ENCODE results near the gene CEBPZOS.

Gene CEBPZOS

GRCh38 chr2:37232131-37232933, 36.0 kb downstream of the CEBPZOS start:
- Histone ChIP-seq H3K4ac (ENCODE audit: low read depth, low read length) (peak overlapping the region; percentile 80), H3K4me2 (ENCODE audit: low read length) (peak overlapping the region; percentile 84), H2AFZ (ENCODE audit: insufficient read depth, low read length, poor library complexity) (peak overlapping the region; percentile 84), H2AK5ac (ENCODE audit: low read length) (peak overlapping the region; percentile 57), H3K4me3 (ENCODE audit: low read depth, low read length) (peak overlapping the region; percentile 98), H3K9me3 (ENCODE audit: insufficient read depth, low read depth, low read length) (no peaks in the 10 kb centered on the region), H3K9ac (ENCODE audit: low read length) (peak overlapping the region; percentile 97), H3K4me1 (ENCODE audit: control insufficient read depth in 1 of 2, insufficient read depth in 2 of 2, low read length in 2 of 2) (peaks cover 7 to 8% of the 10 kb centered on the region in 2 experiments), H4K91ac (ENCODE audit: low read depth, low read length) (peak overlapping the region; percentile 70), H3K79me1 (ENCODE audit: low read length) (peaks cover 8% of the 10 kb centered on the region), H3K27ac (ENCODE audit: low read depth, low read length) (no peak overlapping the region), H3K18ac (ENCODE audit: low read length) (no peak overlapping the region), H4K12ac (ENCODE audit: low read depth, low read length) (peak overlapping the region; percentile 89), H3K27me3 (ENCODE audit: insufficient read depth, low read length) (no peaks in the 10 kb centered on the region), H2BK120ac (ENCODE audit: insufficient read depth, low read length, poor library complexity) (no peak overlapping the region), H3K79me2 (ENCODE audit: control insufficient read depth, insufficient read depth, low read length, poor library complexity) (peaks cover 24% of the 10 kb centered on the region), H3K36me3 (ENCODE audit: control insufficient read depth in 1 of 2, insufficient read depth in 2 of 2, low read length in 2 of 2) (peaks cover 0 to 13% of the 10 kb centered on the region in 2 experiments), H2BK5ac (ENCODE audit: low read depth, low read length, poor library complexity) (peak overlapping the region; percentile 83), H3K23ac (ENCODE audit: low read length) (no peak overlapping the region), H3K14ac (ENCODE audit: low read length) (peak overlapping the region; percentile 86), H4K8ac (ENCODE audit: low read depth, low read length) (peak overlapping the region; percentile 95), H2BK12ac (ENCODE audit: low read length) (no peak overlapping the region)
- peak; percentile 39 to 53 for DNase-seq
- no CpG with 5 or more reads among the region's 18 CpGs for WGBS (ENCODE audit: extremely low coverage, insufficient coverage, insufficient read length)

- H3K79me2 ChIP-seq (ENCODE audit: control insufficient read depth, insufficient read depth, low read length, poor library complexity): no peaks in the 10 kb centered on the region
- peaks cover 8 to 20% of the 10 kb centered on the region in 2 experiments for H3K36me3 ChIP-seq (ENCODE audit: control insufficient read depth in 1 of 2, insufficient read depth in 2 of 2, low read length in 2 of 2)
- no peak overlapping the region for H2BK5ac ChIP-seq (ENCODE audit: low read depth, low read length, poor library complexity)
- no peaks in the 10 kb centered on the region for H3K9me3 ChIP-seq (ENCODE audit: insufficient read depth, low read depth, low read length)
- no peak overlapping the region for H2AK5ac ChIP-seq (ENCODE audit: low read length)
- no peaks in the 10 kb centered on the region for H3K79me1 ChIP-seq (ENCODE audit: low read length)
- no peak overlapping the region for H3K14ac ChIP-seq (ENCODE audit: low read length)
- H2AFZ ChIP-seq (ENCODE audit: insufficient read depth, low read length, poor library complexity): no peak overlapping the region
- H3K4ac ChIP-seq (ENCODE audit: low read depth, low read length): no peak overlapping the region
- H4K8ac ChIP-seq (ENCODE audit: low read depth, low read length): no peak overlapping the region
- H4K12ac ChIP-seq (ENCODE audit: low read depth, low read length): no peak overlapping the region
- DNase-seq: no peak
- H2BK120ac ChIP-seq (ENCODE audit: insufficient read depth, low read length, poor library complexity): no peak overlapping the region
- WGBS (ENCODE audit: extremely low coverage, insufficient coverage, insufficient read length): no CpG with 5 or more reads among the region's 4 CpGs
- no peak overlapping the region for H4K91ac ChIP-seq (ENCODE audit: low read depth, low read length)
- H3K9ac ChIP-seq (ENCODE audit: low read length): no peak overlapping the region
- no peak overlapping the region for H2BK12ac ChIP-seq (ENCODE audit: low read length)
- no peak overlapping the region for H3K23ac ChIP-seq (ENCODE audit: low read length)
- H3K4me1 ChIP-seq (ENCODE audit: control insufficient read depth in 1 of 2, insufficient read depth in 2 of 2, low read length in 2 of 2): no peaks in the 10 kb centered on the region
- no peak overlapping the region for H3K4me3 ChIP-seq (ENCODE audit: low read depth, low read length)
- H3K4me2 ChIP-seq (ENCODE audit: low read length): no peak overlapping the region
- H3K27me3 ChIP-seq (ENCODE audit: insufficient read depth, low read length): no peaks in the 10 kb centered on the region
- H3K18ac ChIP-seq (ENCODE audit: low read length): no peak overlapping the region
- no peak overlapping the region for H3K27ac ChIP-seq (ENCODE audit: low read depth, low read length)
Measured at GRCh38 chr2:37243435-37243834, 47.1 kb downstream of the CEBPZOS start.

DNA sequence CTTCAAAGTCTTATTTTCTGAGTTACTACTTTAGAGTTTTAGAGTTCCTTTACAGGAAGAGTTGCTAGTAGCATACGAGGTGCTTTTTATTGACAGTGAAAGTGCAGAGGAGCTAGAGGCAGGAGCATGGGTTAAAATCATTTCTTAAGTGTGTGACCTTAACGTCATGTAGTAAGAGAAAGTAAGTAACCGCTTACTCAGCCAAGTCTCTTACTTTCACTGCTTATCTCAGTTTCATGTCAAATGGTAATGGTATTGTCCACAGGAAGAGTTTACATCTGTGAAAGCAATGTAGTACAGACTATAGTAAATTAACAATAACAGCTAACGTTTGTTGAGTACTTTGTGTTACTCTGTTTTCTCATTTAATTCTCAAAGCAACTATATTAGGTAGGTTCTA, 47.7 kb downstream of the CEBPZOS start:
- H2BK12ac ChIP-seq (ENCODE audit: low read length): no peak overlapping the region
- H3K4me3 ChIP-seq (ENCODE audit: low read depth, low read length): no peak overlapping the region
- no peak overlapping the region for H3K4me2 ChIP-seq (ENCODE audit: low read length)
- no peak overlapping the region for H2AFZ ChIP-seq (ENCODE audit: insufficient read depth, low read length, poor library complexity)
- no peak overlapping the region for H4K12ac ChIP-seq (ENCODE audit: low read depth, low read length)
- no peaks in the 10 kb centered on the region for H3K27me3 ChIP-seq (ENCODE audit: insufficient read depth, low read length)
- H3K79me2 ChIP-seq (ENCODE audit: control insufficient read depth, insufficient read depth, low read length, poor library complexity): no peaks in the 10 kb centered on the region
- no peak for DNase-seq
- H3K18ac ChIP-seq (ENCODE audit: low read length): no peak overlapping the region
- no peaks in the 10 kb centered on the region for H3K79me1 ChIP-seq (ENCODE audit: low read length)
- no peak overlapping the region for H2BK5ac ChIP-seq (ENCODE audit: low read depth, low read length, poor library complexity)
- H3K9me3 ChIP-seq (ENCODE audit: insufficient read depth, low read depth, low read length): no peaks in the 10 kb centered on the region
- no peak overlapping the region for H3K4ac ChIP-seq (ENCODE audit: low read depth, low read length)
- H3K9ac ChIP-seq (ENCODE audit: low read length): no peak overlapping the region
- H3K27ac ChIP-seq (ENCODE audit: low read depth, low read length): no peak overlapping the region
- H2BK120ac ChIP-seq (ENCODE audit: insufficient read depth, low read length, poor library complexity): no peak overlapping the region
- peaks cover 8 to 22% of the 10 kb centered on the region in 2 experiments for H3K36me3 ChIP-seq (ENCODE audit: control insufficient read depth in 1 of 2, insufficient read depth in 2 of 2, low read length in 2 of 2)
- no CpG with 5 or more reads among the region's 4 CpGs for WGBS (ENCODE audit: extremely low coverage, insufficient coverage, insufficient read length)
- H2AK5ac ChIP-seq (ENCODE audit: low read length): no peak overlapping the region
- no peak overlapping the region for H4K91ac ChIP-seq (ENCODE audit: low read depth, low read length)
- H3K4me1 ChIP-seq (ENCODE audit: control insufficient read depth in 1 of 2, insufficient read depth in 2 of 2, low read length in 2 of 2): no peaks in the 10 kb centered on the region
- no peak overlapping the region for H3K14ac ChIP-seq (ENCODE audit: low read length)
- H3K23ac ChIP-seq (ENCODE audit: low read length): no peak overlapping the region
- H4K8ac ChIP-seq (ENCODE audit: low read depth, low read length): no peak overlapping the region

DNA sequence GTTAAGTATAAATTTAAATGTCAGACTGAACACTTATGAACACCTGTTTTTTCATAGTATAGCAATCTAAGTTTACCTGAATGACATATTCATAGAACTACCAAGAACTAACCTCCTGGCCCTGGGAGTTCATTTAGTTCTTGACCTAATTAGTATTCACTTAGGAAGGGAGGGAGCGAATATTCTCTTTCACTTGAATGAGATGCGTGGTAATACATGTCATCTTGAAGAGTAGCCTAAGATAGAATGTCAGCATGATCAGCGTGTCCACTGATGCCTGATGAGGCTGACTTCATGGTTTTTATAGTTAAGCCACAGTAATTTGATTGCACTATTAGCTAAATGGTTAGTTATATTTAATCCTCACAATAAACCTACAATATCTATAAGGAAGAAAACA, 48.5 kb downstream of the CEBPZOS start:
- no peaks in the 10 kb centered on the region for H3K9me3 ChIP-seq (ENCODE audit: insufficient read depth, low read depth, low read length)
- H3K27me3 ChIP-seq (ENCODE audit: insufficient read depth, low read length): no peaks in the 10 kb centered on the region
- H2BK12ac ChIP-seq (ENCODE audit: low read length): no peak overlapping the region
- H2AK5ac ChIP-seq (ENCODE audit: low read length): no peak overlapping the region
- H3K4me2 ChIP-seq (ENCODE audit: low read length): no peak overlapping the region
- no peak overlapping the region for H3K18ac ChIP-seq (ENCODE audit: low read length)
- H3K79me2 ChIP-seq (ENCODE audit: control insufficient read depth, insufficient read depth, low read length, poor library complexity): no peaks in the 10 kb centered on the region
- H3K23ac ChIP-seq (ENCODE audit: low read length): no peak overlapping the region
- peaks cover 11 to 23% of the 10 kb centered on the region in 2 experiments for H3K36me3 ChIP-seq (ENCODE audit: control insufficient read depth in 1 of 2, insufficient read depth in 2 of 2, low read length in 2 of 2)
- H4K12ac ChIP-seq (ENCODE audit: low read depth, low read length): no peak overlapping the region
- no peak overlapping the region for H3K14ac ChIP-seq (ENCODE audit: low read length)
- no peak overlapping the region for H3K27ac ChIP-seq (ENCODE audit: low read depth, low read length)
- H4K91ac ChIP-seq (ENCODE audit: low read depth, low read length): no peak overlapping the region
- WGBS (ENCODE audit: extremely low coverage, insufficient coverage, insufficient read length): no CpG with 5 or more reads among the region's 3 CpGs
- H3K4me1 ChIP-seq (ENCODE audit: control insufficient read depth in 1 of 2, insufficient read depth in 2 of 2, low read length in 2 of 2): no peaks in the 10 kb centered on the region
- no peak overlapping the region for H4K8ac ChIP-seq (ENCODE audit: low read depth, low read length)
- no peak overlapping the region for H2BK5ac ChIP-seq (ENCODE audit: low read depth, low read length, poor library complexity)
- H2AFZ ChIP-seq (ENCODE audit: insufficient read depth, low read length, poor library complexity): no peak overlapping the region
- DNase-seq: no peak
- H3K4ac ChIP-seq (ENCODE audit: low read depth, low read length): no peak overlapping the region
- no peak overlapping the region for H3K9ac ChIP-seq (ENCODE audit: low read length)
- no peaks in the 10 kb centered on the region for H3K79me1 ChIP-seq (ENCODE audit: low read length)
- H2BK120ac ChIP-seq (ENCODE audit: insufficient read depth, low read length, poor library complexity): no peak overlapping the region
- H3K4me3 ChIP-seq (ENCODE audit: low read depth, low read length): no peak overlapping the region

Data from trophoblast cell (in vitro differentiated cells and primary cell).